Measurements from ENCODE around the gene NNMT.

- TF ChIP-seq CTCF (IDR thresholded peaks at IDR 0.05) (no peak), POLR2A (IDR thresholded peaks at IDR 0.05) (no peak)
Measured at GRCh38 chr11:114343020-114343419, 46.8 kb downstream of the NNMT start.
